ENCODE results near the gene HDAC5. TPM values are rescaled to one million over a fixed set of nuclear protein-coding genes. Genes with fewer than 3 reads are reported as not detected.

The HDAC5 gene
- total RNA-seq, 1 experiment from 2014 or later = 25.9 TPM

DNA sequence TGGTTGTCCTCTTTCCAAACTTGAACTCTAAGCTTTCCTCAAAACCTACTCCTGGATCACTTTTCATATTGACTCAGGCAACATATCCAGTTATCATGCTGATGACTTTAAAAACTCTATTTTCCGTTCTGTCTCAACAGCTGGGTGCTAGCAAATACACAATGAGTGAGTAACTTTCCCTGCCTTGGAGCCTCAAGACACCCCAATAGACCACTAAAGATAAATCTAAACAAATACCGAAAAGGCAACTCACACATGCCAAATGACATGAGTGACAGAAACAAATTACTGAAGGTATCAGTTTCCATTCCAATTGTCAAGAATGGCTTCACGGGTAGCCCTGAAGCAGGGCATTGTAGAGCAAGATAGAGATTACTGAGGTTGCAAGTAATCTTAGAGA lies 93.0 kb downstream of the HDAC5 start:
- no peak overlapping the region for H3K27ac Mint-ChIP-seq (ENCODE audit: unreplicated experiment)
- TF ChIP-seq, protein P1, sequence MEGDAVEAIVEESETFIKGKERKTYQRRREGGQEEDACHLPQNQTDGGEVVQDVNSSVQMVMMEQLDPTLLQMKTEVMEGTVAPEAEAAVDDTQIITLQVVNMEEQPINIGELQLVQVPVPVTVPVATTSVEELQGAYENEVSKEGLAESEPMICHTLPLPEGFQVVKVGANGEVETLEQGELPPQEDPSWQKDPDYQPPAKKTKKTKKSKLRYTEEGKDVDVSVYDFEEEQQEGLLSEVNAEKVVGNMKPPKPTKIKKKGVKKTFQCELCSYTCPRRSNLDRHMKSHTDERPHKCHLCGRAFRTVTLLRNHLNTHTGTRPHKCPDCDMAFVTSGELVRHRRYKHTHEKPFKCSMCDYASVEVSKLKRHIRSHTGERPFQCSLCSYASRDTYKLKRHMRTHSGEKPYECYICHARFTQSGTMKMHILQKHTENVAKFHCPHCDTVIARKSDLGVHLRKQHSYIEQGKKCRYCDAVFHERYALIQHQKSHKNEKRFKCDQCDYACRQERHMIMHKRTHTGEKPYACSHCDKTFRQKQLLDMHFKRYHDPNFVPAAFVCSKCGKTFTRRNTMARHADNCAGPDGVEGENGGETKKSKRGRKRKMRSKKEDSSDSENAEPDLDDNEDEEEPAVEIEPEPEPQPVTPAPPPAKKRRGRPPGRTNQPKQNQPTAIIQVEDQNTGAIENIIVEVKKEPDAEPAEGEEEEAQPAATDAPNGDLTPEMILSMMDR (IDR thresholded peaks at IDR 0.05; ENCODE audit: insufficient read depth in 1 of 2, low read depth in 1 of 2, low read length in 1 of 2, severe bottlenecking in 1 of 2, unreplicated experiment in 1 of 2) = no peak
- Histone ChIP-seq H3K4me1 (no peaks in the 10 kb centered on the region), H3K36me3 (ENCODE audit: control insufficient read depth, insufficient read depth, low read length) (peaks cover 4% of the 10 kb centered on the region), H3K4me3 (ENCODE audit: low read depth, low read length) (no peak overlapping the region), H3K27me3 (replicated peaks; ENCODE audit: control insufficient read depth, insufficient read depth, low read length) (no peaks in the 10 kb centered on the region), H3K9me3 (no peaks in the 10 kb centered on the region)
- H3K4me1 Mint-ChIP-seq (ENCODE audit: low read depth, unreplicated experiment) = no peaks in the 10 kb centered on the region
- peaks cover 54% of the 10 kb centered on the region for H3K36me3 Mint-ChIP-seq (ENCODE audit: insufficient read depth, unreplicated experiment)
- H3K27me3 Mint-ChIP-seq (ENCODE audit: insufficient read depth, unreplicated experiment) = no peaks in the 10 kb centered on the region
- TSS peak; percentile 3 for BruUV-seq (replicated peaks)
- no peaks in the 10 kb centered on the region for H3K9me3 Mint-ChIP-seq (ENCODE audit: unreplicated experiment)
- intact Hi-C loops (cut with micrococcal nuclease; ENCODE audit: unreplicated experiment) = no loop called here
- ChIA-PET POLR2A (no interaction called here), CTCF (no interaction called here)
- H3K4me3 Mint-ChIP-seq (ENCODE audit: unreplicated experiment) = no peak overlapping the region
- no peak for DNase-seq

DNA sequence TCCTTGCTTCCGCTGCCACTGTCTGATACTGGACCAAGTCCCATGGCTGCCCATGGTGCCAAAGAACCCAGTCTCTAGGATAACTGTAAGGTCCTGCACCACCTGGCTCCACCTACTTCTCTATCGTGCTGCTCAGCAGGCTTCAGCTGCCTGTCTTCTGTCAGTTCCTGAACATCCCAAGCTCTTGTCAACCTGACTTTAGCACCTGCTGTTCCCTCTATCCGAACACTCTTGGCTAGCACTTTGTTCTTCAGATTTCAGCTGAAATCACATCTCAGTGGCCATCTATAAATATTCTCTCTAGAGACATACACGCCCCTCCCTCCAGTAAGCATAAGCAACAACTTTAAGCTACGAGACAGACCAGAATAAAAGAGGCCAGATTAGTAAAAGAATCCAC lies 93.7 kb downstream of the HDAC5 start:
- DNase-seq = no peak
- Histone ChIP-seq H3K36me3 (ENCODE audit: control insufficient read depth, insufficient read depth, low read length) (peaks cover 5% of the 10 kb centered on the region), H3K4me1 (no peaks in the 10 kb centered on the region), H3K9me3 (no peaks in the 10 kb centered on the region), H3K27me3 (replicated peaks; ENCODE audit: control insufficient read depth, insufficient read depth, low read length) (no peaks in the 10 kb centered on the region), H3K4me3 (ENCODE audit: low read depth, low read length) (no peak overlapping the region)
- no peaks in the 10 kb centered on the region for H3K4me1 Mint-ChIP-seq (ENCODE audit: low read depth, unreplicated experiment)
- CTCF ChIA-PET = interaction anchor here (0.6 kb wide), 1 partner anchor 83 kb away, joined by 3 read pairs; no protein-coding TSS in a partner anchor
- H3K27ac Mint-ChIP-seq (ENCODE audit: unreplicated experiment) = no peak overlapping the region
- POLR2A ChIA-PET = no interaction called here
- no peak overlapping the region for H3K4me3 Mint-ChIP-seq (ENCODE audit: unreplicated experiment)
- H3K36me3 Mint-ChIP-seq (ENCODE audit: insufficient read depth, unreplicated experiment) = peaks cover 54% of the 10 kb centered on the region
- no peaks in the 10 kb centered on the region for H3K27me3 Mint-ChIP-seq (ENCODE audit: insufficient read depth, unreplicated experiment)
- no TSS peak for BruUV-seq (replicated peaks)
- TF ChIP-seq, protein P1 (IDR thresholded peaks at IDR 0.05; ENCODE audit: insufficient read depth in 1 of 2, low read depth in 1 of 2, low read length in 1 of 2, severe bottlenecking in 1 of 2, unreplicated experiment in 1 of 2) = no peak
- no peaks in the 10 kb centered on the region for H3K9me3 Mint-ChIP-seq (ENCODE audit: unreplicated experiment)
- intact Hi-C loops (cut with micrococcal nuclease; ENCODE audit: unreplicated experiment) = no loop called here

Other genes starting within 250 kb of the HDAC5 start
- gene MPP2, start 216.1 kb downstream of the HDAC5 start, total RNA-seq (2022) = 5.2 and 5.6 TPM in 2 replicates
- not detected in 2 replicates for gene PPY, start 181.2 kb downstream of the HDAC5 start, total RNA-seq (2022)
- gene PYY, start 169.7 kb downstream of the HDAC5 start, total RNA-seq (2022) = not detected in 2 replicates
- gene NAGS, start 119.0 kb downstream of the HDAC5 start, total RNA-seq (2022) = 0.42 and 0.50 TPM in 2 replicates
- 41.7 and 43.5 TPM in 2 replicates for gene TMEM101, start 108.7 kb downstream of the HDAC5 start, total RNA-seq (2022)
- gene LSM12, start 57.0 kb downstream of the HDAC5 start, total RNA-seq (2022) = 83.1 and 85.5 TPM in 2 replicates
- 60.1 and 64.5 TPM in 2 replicates for gene G6PC3, start 52.9 kb downstream of the HDAC5 start, total RNA-seq (2022)
- gene HROB, start 18.3 kb upstream of the HDAC5 start, total RNA-seq (2022) = 15.2 and 17.0 TPM in 2 replicates
- 0.26 TPM in 1 of 2 replicates, not detected in the other for gene ASB16, start 47.1 kb upstream of the HDAC5 start, total RNA-seq (2022)
- gene TMUB2, start 63.3 kb upstream of the HDAC5 start, total RNA-seq (2022) = 28.4 and 30.3 TPM in 2 replicates
- gene ATXN7L3, start 76.2 kb upstream of the HDAC5 start, total RNA-seq (2022) = 91.2 and 92.0 TPM in 2 replicates
- 66.0 and 74.3 TPM in 2 replicates for gene UBTF, start 96.0 kb upstream of the HDAC5 start, total RNA-seq (2022)
- gene SLC4A1, start 144.5 kb upstream of the HDAC5 start, total RNA-seq (2022) = not detected in 2 replicates
- 0.34 and 0.53 TPM in 2 replicates for gene RUNDC3A, start 185.0 kb upstream of the HDAC5 start, total RNA-seq (2022)
- 155 and 172 TPM in 2 replicates for gene SLC25A39, start 201.2 kb upstream of the HDAC5 start, total RNA-seq (2022)
- 167 and 176 TPM in 2 replicates for gene GRN, start 221.7 kb upstream of the HDAC5 start, total RNA-seq (2022)
- gene FAM171A2, start 240.2 kb upstream of the HDAC5 start, total RNA-seq (2022) = 3.0 and 3.6 TPM in 2 replicates

Measured in Caco-2 (cell line).